ENCODE data around the gene GRIN2B. TPM values are rescaled to one million over a fixed set of nuclear protein-coding genes. Genes with fewer than 3 reads are reported as not detected.

The GRIN2B gene
- total and polyA plus RNA-seq, 10 of the 15 experiments (the other 5 are each of a cell fraction or from before 2014, with no cell fraction given), result under 0.01 TPM; not detected in 9

DNA sequence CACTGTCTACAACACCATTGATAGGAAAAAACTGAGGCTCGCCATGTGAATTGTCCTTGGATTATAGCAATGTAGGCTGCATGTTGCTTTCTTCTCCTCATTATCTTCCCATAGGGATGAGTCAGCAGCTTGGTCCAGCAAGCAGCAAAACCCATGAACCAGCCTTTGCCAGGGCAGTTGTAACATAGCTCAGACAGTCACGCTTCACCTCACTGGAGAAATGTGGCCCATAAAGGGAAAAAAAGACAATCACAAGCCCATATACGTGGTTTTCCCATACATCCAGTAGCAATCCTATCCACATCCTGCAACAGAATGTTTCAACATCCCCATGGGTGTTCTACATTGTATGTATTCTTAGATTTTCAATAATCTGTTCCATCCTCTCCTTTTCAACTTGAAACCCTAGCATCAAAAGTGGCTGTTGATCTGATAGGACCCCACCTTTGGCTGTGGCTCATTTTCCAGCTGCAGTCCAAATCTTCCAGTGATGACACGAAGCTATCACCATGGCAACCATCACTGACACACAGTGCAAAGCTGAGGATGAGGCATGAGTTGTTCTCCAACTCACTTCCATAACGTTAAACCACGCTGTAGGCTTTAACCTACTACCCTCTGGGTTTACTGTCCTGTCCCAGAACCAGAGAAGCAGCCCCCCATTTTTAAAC is 34.0 kb downstream of the GRIN2B start:
- FAIRE-seq (no peak), DNase-seq (ENCODE audit: low read depth, low spot score) (no peak), ATAC-seq (no peak)
- no peak overlapping the region for H3K4me3 ChIP-seq
- BruUV-seq (replicated peaks), result no TSS peak
- intact Hi-C loops (cut with micrococcal nuclease; ENCODE audit: unreplicated experiment), result loop anchor here (2.0 kb wide), 1 partner anchor 669 kb away; no protein-coding TSS in a partner anchor
- TF ChIP-seq CEBPZ (IDR thresholded peaks at IDR 0.05; ENCODE audit: low read depth, low read length) (no peak), SRF (IDR thresholded peaks at IDR 0.05; ENCODE audit: low read depth in 2 of 2, low read length in 2 of 2) (no peak), HDGF (IDR thresholded peaks at IDR 0.05) (no peak), ZBED1 (IDR thresholded peaks at IDR 0.05; ENCODE audit: borderline replicate concordance) (no peak), GATAD2B (conservative IDR thresholded peaks at IDR 0.05; ENCODE audit: low read depth) (no peak), PBX3 (IDR thresholded peaks at IDR 0.05; ENCODE audit: insufficient replicate concordance, low read depth, low read length) (no peak), SIX5 (IDR thresholded peaks at IDR 0.05; ENCODE audit: low read depth, low read length, severe bottlenecking) (no peak), LARP7 (IDR thresholded peaks at IDR 0.05) (no peak), MTA2 (IDR thresholded peaks at IDR 0.05; ENCODE audit: low read depth) (no peak), USF1 (IDR thresholded peaks at IDR 0.05; ENCODE audit: borderline replicate concordance, extremely low read length, insufficient read depth, low read depth, low read length) (no peak), KAT2A (conservative IDR thresholded peaks at IDR 0.05; ENCODE audit: control insufficient read depth, low read depth, low read length) (no peak), MXI1 (IDR thresholded peaks at IDR 0.05; ENCODE audit: low read depth, low read length) (no peak), CHD4 (IDR thresholded peaks at IDR 0.05) (no peak), HDAC2 (IDR thresholded peaks at IDR 0.05) (no peak), RELA (IDR thresholded peaks at IDR 0.05; ENCODE audit: borderline replicate concordance, partially characterized antibody) (no peak), SMAD1 (IDR thresholded peaks at IDR 0.05; ENCODE audit: low read depth, partially characterized antibody) (no peak), SREBF1 (IDR thresholded peaks at IDR 0.05; ENCODE audit: low read length) (no peak), HSF1 (IDR thresholded peaks at IDR 0.05; ENCODE audit: low read depth, low read length) (no peak)
- H4K20me1 ChIP-seq (ENCODE audit: control insufficient read depth, insufficient read depth), result no peaks in the 10 kb centered on the region
- CTCF ChIA-PET, result no interaction called here
- WGBS (ENCODE audit: insufficient coverage, insufficient replicate concordance, low lambda C conversion rate, missing lambda C conversion rate), result 8% methylated on average over 6 of the region's 6 CpGs
- RAD21 ChIA-PET (ENCODE audit: unreplicated experiment), result no interaction called here
- H3K79me2 ChIP-seq (ENCODE audit: control insufficient read depth, insufficient read depth, low read length), result no peaks in the 10 kb centered on the region
- in situ Hi-C loops (cut with MboI), result no loop called here
- H3K27ac ChIP-seq (ENCODE audit: control insufficient read depth, insufficient read depth), result no peak overlapping the region
- SMC1A ChIA-PET (ENCODE audit: uncharacterized antibody, unreplicated experiment), result interaction anchor here (0.8 kb wide), 1 partner anchor 220 kb away, joined by 3 read pairs; no protein-coding TSS in a partner anchor
- no peaks in the 10 kb centered on the region; a peak in 2 of 4 replicates for H3K27me3 ChIP-seq (replicated peaks in 1 of 2; ENCODE audit: control insufficient read depth in 2 of 2, insufficient read depth in 2 of 2, low read length in 1 of 2)
- POLR2A ChIA-PET, result no interaction called here
- H3K4me2 ChIP-seq (ENCODE audit: control insufficient read depth, insufficient read depth), result no peak overlapping the region
- H3K36me3 ChIP-seq (ENCODE audit: control insufficient read depth in 2 of 2, insufficient read depth in 2 of 2, low read length in 1 of 2), result no peaks in the 10 kb centered on the region
- no peaks in the 10 kb centered on the region for H3K9me3 ChIP-seq (replicated peaks; ENCODE audit: control insufficient read depth, insufficient read depth, low read length)
- no peak overlapping the region for H2AFZ ChIP-seq (ENCODE audit: control insufficient read depth, low read depth, low read length)
- no peak overlapping the region for H3K9ac ChIP-seq (ENCODE audit: control insufficient read depth, insufficient read depth, low read length)
- H3K4me1 ChIP-seq (ENCODE audit: control insufficient read depth, insufficient read depth, low read length), result no peaks in the 10 kb centered on the region
